H1 (cell line): ENCODE results near the gene HSPBP1. TPM values are rescaled to one million over a fixed set of nuclear protein-coding genes. Genes with fewer than 3 reads are reported as not detected.

Experiments
- CTCF ChIA-PET: fragments of 300-600 bp; sonication (Branson Sonifier 250); formaldehyde crosslinking; loops from one replicate; lab custom pipeline; 2021; ENCODE audit not compliant: partially characterized antibody; lab: Charles Lee
- POLR2A ChIA-PET: fragments of 300-600 bp; sonication (Branson Sonifier 250); formaldehyde crosslinking; loops from one replicate; lab custom pipeline; 2021; ENCODE audit warnings: inconsistent platforms; ENCODE audit not compliant: partially characterized antibody; lab: Charles Lee
- DNase-seq, 2 experiments: peaks; one replicate each; pipeline versions ENCODE4 v3.0.0 to v3.0.0-alpha.2; 2010 to 2022; ENCODE audit warnings: low spot score in 2 of 2, low read depth in 1 of 2, mixed read lengths in 1 of 2
- FAIRE-seq: peaks from 2 replicates; lab custom pipeline; 2011; peaks lifted over from hg19 to GRCh38; lab: Jason Lieb, UNC
- H2AFZ ChIP-seq: 2 replicates; pipeline ENCODE4 v1.8.1; 2012; ENCODE audit warnings: low read length, inconsistent platforms
- H2AK5ac ChIP-seq: 2 replicates; pipeline ENCODE4 v1.6.1; 2013; ENCODE audit warnings: low read depth, low read length
- H2BK120ac ChIP-seq: replicated peaks from 2 replicates; pipeline ENCODE3; 2013; ENCODE audit warnings: low read depth, low read length, inconsistent platforms
- H2BK12ac ChIP-seq: 2 replicates; pipeline ENCODE4 v1.6.1; 2013; ENCODE audit warnings: low read depth, low read length
- H2BK15ac ChIP-seq: 2 replicates; pipeline ENCODE4 v1.6.1; 2013; ENCODE audit warnings: low read length
- H2BK20ac ChIP-seq: 2 replicates; pipeline ENCODE4 v1.6.1; 2013; ENCODE audit warnings: low read length
- H2BK5ac ChIP-seq: 2 replicates; pipeline ENCODE4 v1.6.1; 2013; ENCODE audit warnings: low read depth, low read length
- H3K14ac ChIP-seq: 2 replicates; pipeline ENCODE4 v1.6.1; 2013; ENCODE audit warnings: inconsistent platforms; ENCODE audit not compliant: insufficient read length
- H3K18ac ChIP-seq: 2 replicates; pipeline ENCODE4 v1.6.1; 2013; ENCODE audit warnings: low read length; ENCODE audit errors: extremely low read depth
- H3K23ac ChIP-seq: 2 replicates; pipeline ENCODE4 v1.6.1; 2013; ENCODE audit warnings: inconsistent platforms; ENCODE audit not compliant: insufficient read length
- H3K23me2 ChIP-seq: 2 replicates; pipeline ENCODE4 v1.6.1; 2013; ENCODE audit warnings: low read depth, low read length
- H3K27ac ChIP-seq: 2 replicates; pipeline ENCODE4 v1.6.1; 2011; ENCODE audit warnings: low read depth, low read length, inconsistent platforms
- H3K27me3 ChIP-seq, 4 experiments: replicated peaks in 1 of 4; 1 replicate in 1 of 4; 2 replicates in 3 of 4; pipeline versions ENCODE4 v1.6.1 to v1.8.1; 2011 to 2013; ENCODE audit warnings: low read length in 3 of 4, mild to moderate bottlenecking in 3 of 4, inconsistent platforms in 2 of 4, mixed read lengths in 2 of 4, moderate library complexity in 1 of 4; ENCODE audit not compliant: control insufficient read depth in 3 of 4, insufficient read depth in 3 of 4; ENCODE audit errors: extremely low read depth in 1 of 4
- H3K36me3 ChIP-seq, 4 experiments: 2 replicates each; pipeline versions ENCODE4 v1.6.1 to v1.8.1; 2011 to 2013; ENCODE audit warnings: mild to moderate bottlenecking in 4 of 4, low read length in 3 of 4, moderate library complexity in 2 of 4, control low read depth in 1 of 4, inconsistent platforms in 1 of 4; ENCODE audit not compliant: insufficient read depth in 4 of 4, control insufficient read depth in 2 of 4
- H3K4ac ChIP-seq: replicated peaks from 2 replicates; pipeline ENCODE3; 2013; ENCODE audit warnings: low read length, low read depth, mixed read lengths, inconsistent platforms; ENCODE audit not compliant: insufficient read length
- H3K4me1 ChIP-seq, 4 experiments: replicated peaks in 1 of 4; 1 replicate in 1 of 4; 2 replicates in 3 of 4; pipeline versions ENCODE4 v1.6.1 to v1.8.1; 2011 to 2013; ENCODE audit warnings: low read length in 3 of 4, inconsistent platforms in 2 of 4, mixed read lengths in 1 of 4; ENCODE audit not compliant: insufficient read depth in 4 of 4, control insufficient read depth in 3 of 4
- H3K4me2 ChIP-seq, 2 experiments: 2 replicates each; pipeline versions ENCODE4 v1.6.1 to v1.8.1; 2011 to 2013; ENCODE audit warnings: low read depth in 2 of 2, low read length in 2 of 2, control low read depth in 1 of 2, inconsistent platforms in 1 of 2, mild to moderate bottlenecking in 1 of 2; ENCODE audit not compliant: insufficient read depth in 1 of 2
- H3K4me3 ChIP-seq, 4 experiments: fragments of 200-600, 300-600 bp in 1 of 4; sonication (generic), shearing (Covaris generic), sonication (Bioruptor Twin) in 1 of 4; 2 replicates each; pipeline versions ENCODE4 v1.5.1 to v1.8.1; 2011 to 2016; ENCODE audit warnings: low read length in 4 of 4, low read depth in 3 of 4, control low read depth in 2 of 4, inconsistent platforms in 2 of 4, mild to moderate bottlenecking in 2 of 4, mixed read lengths in 1 of 4, moderate library complexity in 1 of 4; ENCODE audit not compliant: insufficient read depth in 2 of 4; ENCODE audit errors: extremely low read depth in 1 of 4
- H3K56ac ChIP-seq: replicated peaks from 2 replicates; pipeline ENCODE3; 2013; ENCODE audit warnings: low read depth, mild to moderate bottlenecking, mixed read lengths, low read length, inconsistent platforms; ENCODE audit not compliant: insufficient read length
- H3K79me1 ChIP-seq: 2 replicates; pipeline ENCODE4 v1.6.1; 2013; ENCODE audit warnings: low read depth, low read length, control low read depth
- H3K79me2 ChIP-seq, 2 experiments: 2 replicates each; pipeline versions ENCODE4 v1.6.1 to v1.8.1; 2012 to 2013; ENCODE audit warnings: low read length in 2 of 2, mild to moderate bottlenecking in 2 of 2, inconsistent platforms in 1 of 2; ENCODE audit not compliant: insufficient read depth in 2 of 2, control insufficient read depth in 1 of 2
- H3K9ac ChIP-seq, 4 experiments: replicated peaks in 1 of 4; 1 replicate in 1 of 4; 2 replicates in 3 of 4; pipeline versions ENCODE4 v1.6.1 to v1.8.1; 2011 to 2013; ENCODE audit warnings: low read depth in 3 of 4, low read length in 3 of 4, control low read depth in 2 of 4, mild to moderate bottlenecking in 2 of 4, moderate library complexity in 2 of 4, inconsistent platforms in 1 of 4; ENCODE audit errors: extremely low read depth in 1 of 4
- H3K9me3 ChIP-seq, 2 experiments: 2 replicates each; pipeline versions ENCODE4 v1.6.1 to v1.8.1; 2012 to 2013; ENCODE audit warnings: mild to moderate bottlenecking in 2 of 2, moderate library complexity in 2 of 2, control low read depth in 1 of 2, inconsistent platforms in 1 of 2, low read depth in 1 of 2, low read length in 1 of 2, mixed read lengths in 1 of 2; ENCODE audit not compliant: insufficient read depth in 2 of 2
- H4K20me1 ChIP-seq, 2 experiments: replicated peaks in 1 of 2; 2 replicates each; pipeline versions ENCODE3 to v1.8.1; 2011 to 2013; ENCODE audit warnings: inconsistent platforms in 2 of 2, low read length in 2 of 2, mild to moderate bottlenecking in 1 of 2; ENCODE audit not compliant: insufficient read depth in 2 of 2, control insufficient read depth in 1 of 2
- H4K5ac ChIP-seq: 2 replicates; pipeline ENCODE4 v1.6.1; 2013; ENCODE audit warnings: low read length, low read depth, mixed read lengths, inconsistent platforms; ENCODE audit not compliant: insufficient read length
- H4K8ac ChIP-seq: 2 replicates; pipeline ENCODE4 v1.8.0; 2013; ENCODE audit warnings: mild to moderate bottlenecking, moderate library complexity, low read length, inconsistent platforms; ENCODE audit not compliant: insufficient read depth; ENCODE audit errors: extremely low read depth
- H4K91ac ChIP-seq: replicated peaks from 2 replicates; pipeline ENCODE3; 2013; ENCODE audit warnings: low read length, mixed read lengths, inconsistent platforms; ENCODE audit not compliant: insufficient read length
- BRCA1 ChIP-seq: IDR thresholded peaks from 2 replicates; pipeline ENCODE4 v1.6.1; 2012; ENCODE audit warnings: low read depth, low read length, improper control_type of control experiment
- CHD2 ChIP-seq: IDR thresholded peaks from 2 replicates; pipeline ENCODE4 v1.6.1; 2012; ENCODE audit warnings: low read length, improper control_type of control experiment
- CTBP2 ChIP-seq: IDR thresholded peaks from 2 replicates; pipeline ENCODE4 v1.7.0; 2011; ENCODE audit warnings: borderline replicate concordance, mild to moderate bottlenecking, moderate library complexity, mixed read lengths, low read length; ENCODE audit not compliant: insufficient read depth, insufficient read length
- NANOG ChIP-seq: IDR thresholded peaks from 2 replicates; pipeline ENCODE4 v1.6.1; 2011; ENCODE audit warnings: low read length, low read depth, mild to moderate bottlenecking, inconsistent platforms; ENCODE audit not compliant: insufficient read depth, poor library complexity, severe bottlenecking
- SUZ12 ChIP-seq: fragments of 200-600 bp; sonication (generic); IDR thresholded peaks from 2 replicates; pipeline ENCODE4 v1.6.1; 2012; ENCODE audit warnings: mild to moderate bottlenecking, inconsistent platforms, low read length, moderate library complexity, mixed read lengths
- WGBS, 2 experiments: shearing (Covaris generic) in 1 of 2; methylation state at CpG; one replicate each; pipeline versions ENCODE4 v1.1.6 to v1.1.7; 2013 to 2015; ENCODE audit warnings: low lambda C conversion rate in 2 of 2, mixed read lengths in 2 of 2, inconsistent platforms in 1 of 2, low coverage in 1 of 2, missing lambda C conversion rate in 1 of 2; ENCODE audit not compliant: insufficient replicate concordance in 2 of 2, insufficient coverage in 1 of 2, insufficient read length in 1 of 2; ENCODE audit errors: extremely low coverage in 1 of 2, missing lambda C conversion rate in 1 of 2; 5-methylcytosine and 5-hydroxymethylcytosine counted together
- polyA plus RNA-seq, 7 experiments: library from polyadenylated mRNA; depleted of rRNA in 3 of 7; stranded (reverse) in 5 of 7; unstranded in 2 of 7; fragments of >200 nt in 5 of 7; fragments of 200-250 nt in 2 of 7; gene quantifications; 1 replicate in 5 of 7; 2 replicates in 1 of 7; 4 replicates in 1 of 7; pipeline versions ENCODE4 v1.2.1 to v1.2.3, GENCODE V29; 2011 to 2013; ENCODE audit warnings: missing spikeins in 2 of 7, mixed read lengths in 2 of 7
- total RNA-seq: library from RNA; stranded (reverse); fragmentation: NEBNext Ultra II Directional; extraction: Animal tissue kit (Norgen Biotek cat#: 25700); gene quantifications from 2 replicates; pipeline ENCODE4 v1.2.1, GENCODE V29; 2021

Gene HSPBP1
- total and polyA plus RNA-seq, 2 of the 8 experiments (the other 6 are each of a cell fraction or from before 2014, with no cell fraction given): 63.4 to 100 TPM

DNA sequence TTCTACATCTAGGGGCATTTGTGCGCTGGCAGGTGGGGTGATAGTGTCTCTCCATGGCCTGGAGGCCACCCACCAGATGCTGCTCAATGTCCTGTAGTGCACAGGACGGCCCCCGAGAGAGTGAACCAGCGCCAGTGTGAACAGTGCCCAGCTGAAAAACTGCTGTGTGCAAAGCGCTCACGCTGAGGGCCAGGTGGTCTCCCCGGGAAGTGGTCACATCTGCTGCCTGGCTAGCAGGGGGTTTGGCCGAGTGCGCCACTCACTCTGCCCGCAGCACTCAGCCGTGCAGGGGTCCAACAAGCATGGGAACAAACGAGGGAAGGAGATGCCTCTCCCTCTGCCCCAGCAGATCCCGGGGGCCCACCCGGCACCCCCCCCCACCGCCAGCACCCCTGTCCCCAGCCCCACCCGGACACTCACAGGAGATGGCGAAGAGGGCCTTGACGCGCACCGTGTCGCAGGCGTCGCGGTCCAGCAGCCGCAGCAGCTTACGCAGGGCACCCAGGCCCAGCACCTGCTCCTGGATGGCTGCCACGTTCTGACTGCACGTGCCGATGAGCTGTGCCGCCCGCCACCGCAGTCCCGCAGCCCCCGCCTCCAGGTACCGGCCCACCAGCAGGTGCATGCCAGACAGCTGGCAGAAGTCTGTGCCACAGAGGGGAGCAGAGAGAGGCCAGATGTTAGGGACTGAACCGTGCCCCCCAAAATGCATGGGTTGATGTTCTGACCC is 5.8 kb downstream of the HSPBP1 start:
- no peak for FAIRE-seq
- TF ChIP-seq CHD2: no peak
- no peak for TF ChIP-seq SUZ12
- no peak for TF ChIP-seq CTBP2
- no peak for TF ChIP-seq BRCA1
- TF ChIP-seq NANOG: no peak

More for the DNA sequence above, 5.8 kb downstream of the HSPBP1 start:
- no peak overlapping the region for H2BK20ac ChIP-seq
- H4K20me1 ChIP-seq: peaks cover 4 to 8% of the 10 kb centered on the region in 2 experiments
- no peak overlapping the region for H2BK5ac ChIP-seq
- H3K4me3 ChIP-seq: no peak overlapping the region
- no peak overlapping the region for H2AFZ ChIP-seq
- no peak overlapping the region for H2AK5ac ChIP-seq
- H4K91ac ChIP-seq: no peak overlapping the region
- H3K27ac ChIP-seq: no peak overlapping the region
- POLR2A ChIA-PET: interaction anchor here (1.2 kb wide), 1 partner anchor 14 kb away, joined by 3 read pairs; no protein-coding TSS in a partner anchor
- 98% methylated on average over 33 of the region's 36 CpGs; no CpG with 5 or more reads in 1 of the 2 experiments for WGBS, 2 experiments
- no peak overlapping the region for H3K56ac ChIP-seq
- no peak overlapping the region for H3K23ac ChIP-seq
- peaks cover 3 to 6% of the 10 kb centered on the region in 2 experiments; a peak in 3 of 4 replicates for H3K79me2 ChIP-seq
- CTCF ChIA-PET: no interaction called here
- H3K27me3 ChIP-seq: no peaks in the 10 kb centered on the region
- no peak overlapping the region for H3K18ac ChIP-seq
- no peak overlapping the region for H2BK120ac ChIP-seq
- peaks cover 7% of the 10 kb centered on the region; the same call in 1 of the 2 replicates for H3K23me2 ChIP-seq
- no peaks in the 10 kb centered on the region for H3K9me3 ChIP-seq
- H3K4me1 ChIP-seq: peaks cover 0 to 5% (median 1%) of the 10 kb centered on the region in 4 experiments; a peak in 3 of 7 replicates
- H3K14ac ChIP-seq: no peak overlapping the region
- DNase-seq: no peak
- H2BK15ac ChIP-seq: no peak overlapping the region
- no peak overlapping the region for H3K9ac ChIP-seq
- H3K36me3 ChIP-seq: peaks cover 0 to 9% (median 5%) of the 10 kb centered on the region in 4 experiments; a peak in 5 of 8 replicates
- H3K79me1 ChIP-seq: peaks cover 14% of the 10 kb centered on the region
- H4K5ac ChIP-seq: no peak overlapping the region
- H2BK12ac ChIP-seq: no peak overlapping the region
- peak overlapping the region; percentile 46; the same call in 1 of the 2 replicates for H4K8ac ChIP-seq
- H3K4me2 ChIP-seq: no peak overlapping the region
- no peak overlapping the region for H3K4ac ChIP-seq
